Aorta (tissue), 5 donors: Measurements from ENCODE around the gene MAB21L3. TPM values are rescaled to one million over a fixed set of nuclear protein-coding genes. Genes with fewer than 3 reads are reported as not detected.
A peak's percentile ranks its signal among the peaks of the same experiment; 100 is the strongest.

Source experiments
- ATAC-seq: fragments of 200-7000 bp; cut with Tn5 transposase; one replicate; pipeline ENCODE4 v1.9.1; 2022; ENCODE audit warnings: moderate library complexity; ENCODE audit not compliant: low FRiP score
- DNase-seq, 2 donors: peaks; one replicate each; pipeline ENCODE4 v3.0.0-alpha.2; 2020
- H3K27ac ChIP-seq, 2 donors: one replicate each; pipeline ENCODE4 v1.5.1; 2013; ENCODE audit warnings: low read length in 2 of 2, mild to moderate bottlenecking in 2 of 2, moderate library complexity in 2 of 2, control low read depth in 1 of 2, inconsistent platforms in 1 of 2, low read depth in 1 of 2
- H3K27me3 ChIP-seq, 2 donors: one replicate each; pipeline ENCODE4 v1.6.1; 2013; ENCODE audit warnings: control low read depth in 1 of 2, low read length in 1 of 2, mild to moderate bottlenecking in 1 of 2, moderate library complexity in 1 of 2; ENCODE audit not compliant: insufficient read depth in 2 of 2, control insufficient read depth in 1 of 2
- H3K36me3 ChIP-seq, 2 donors: one replicate each; pipeline ENCODE4 v1.6.1; 2013; ENCODE audit warnings: control low read depth in 1 of 2, low read length in 1 of 2, mild to moderate bottlenecking in 1 of 2; ENCODE audit not compliant: insufficient read depth in 2 of 2, control insufficient read depth in 1 of 2
- H3K4me1 ChIP-seq, 2 donors: one replicate each; pipeline ENCODE4 v1.6.1; 2013; ENCODE audit warnings: low read length in 2 of 2, control low read depth in 1 of 2, mild to moderate bottlenecking in 1 of 2, moderate library complexity in 1 of 2; ENCODE audit not compliant: insufficient read depth in 2 of 2, control insufficient read depth in 1 of 2
- H3K4me3 ChIP-seq, 2 donors: one replicate each; pipeline ENCODE4 v1.5.1; 2013; ENCODE audit warnings: low read length in 2 of 2, control low read depth in 1 of 2, mild to moderate bottlenecking in 1 of 2
- H3K9me3 ChIP-seq: one replicate; pipeline ENCODE4 v1.6.1; 2013; ENCODE audit warnings: mild to moderate bottlenecking, low read length; ENCODE audit not compliant: control insufficient read depth
- WGBS, 2 donors: extraction: QIAGEN DNeasy Blood & Tissue Kit; methylation state at CpG; one replicate each; pipeline ENCODE4 v1.1.7; 2013; 5-methylcytosine and 5-hydroxymethylcytosine counted together
- intact Hi-C, 2 donors: fragments of 100-400 bp; cut with DNase I; formaldehyde crosslinking; loops; one replicate each; pipeline versions ENCODE4 v1.14.2 to v1.15.0; 2022
- polyA plus RNA-seq, 2 donors: library from polyadenylated mRNA; stranded (reverse); fragments of 200-250 nt; gene quantifications; one replicate each; pipeline ENCODE4 v1.2.3, GENCODE V29; 2013
- total RNA-seq, 2 donors: library from RNA; stranded (reverse); fragmentation: NEBNext Ultra II Directional; extraction: Animal tissue kit (Norgen Biotek cat#: 25700); gene quantifications; one replicate each; pipeline ENCODE4 v1.2.1, GENCODE V29; 2021
- donor health status: healthy with polysubstance abuse.
- donor health status: Bipolar disorder and iron deficiency.
- donor health status: DM: no; HTN: no; CAD: no.
- donor health status: DM: no; HTN: no; CAD: no.
- donor health status: DM: yes; HTN: yes; CAD: no.

MAB21L3 gene
- total and polyA plus RNA-seq, 4 donors, result 0.25 TPM; not detected in 3

- peak in 1 of 2 donors; percentile 50 for DNase-seq
These were observed 56.6 kb downstream of the MAB21L3 start for GRCh38 chr1:116167625-116168276.

GRCh38 chr1:116168277-116169032, 57.3 kb downstream of the MAB21L3 start:
- H3K4me1 ChIP-seq, result no peaks in the 10 kb centered on the region
- DNase-seq, result peak; percentile 93 to 96
- WGBS, 2 donors, result 7 to 8% methylated on average over 41 to 42 of the region's 42 CpGs

More at GRCh38 chr1:116167625-116168276, 56.6 kb downstream of the MAB21L3 start:
- 24 to 27% methylated on average over 33 to 35 of the region's 35 CpGs for WGBS, 2 donors
- Histone ChIP-seq H3K27ac (no peak overlapping the region), H3K9me3 (no peaks in the 10 kb centered on the region), H3K27me3 (no peaks in the 10 kb centered on the region), H3K4me3 (peak overlapping the region; percentile 50 to 60), H3K36me3 (no peaks in the 10 kb centered on the region), H3K4me1 (no peaks in the 10 kb centered on the region)
- ATAC-seq, result peak; percentile 33
- intact Hi-C loops, result loop anchor here in 1 of 2 donors (1.0 kb wide), 1 partner anchor 15 kb away; no protein-coding TSS in a partner anchor

GRCh38 chr1:116169898-116170297, 58.7 kb downstream of the MAB21L3 start:
- intact Hi-C loops, result no loop called here
- Histone ChIP-seq H3K4me3 (no peak overlapping the region), H3K27ac (no peak overlapping the region), H3K36me3 (no peaks in the 10 kb centered on the region), H3K27me3 (no peaks in the 10 kb centered on the region), H3K9me3 (no peaks in the 10 kb centered on the region), H3K4me1 (no peaks in the 10 kb centered on the region)
- DNase-seq (no peak), ATAC-seq (no peak)
- 87 to 89% methylated on average over 7 of the region's 7 CpGs for WGBS, 2 donors

More at GRCh38 chr1:116168277-116169032, 57.3 kb downstream of the MAB21L3 start:
- no peaks in the 10 kb centered on the region for H3K36me3 ChIP-seq
- intact Hi-C loops, result no loop called here
- no peak overlapping the region for H3K27ac ChIP-seq
- H3K9me3 ChIP-seq, result no peaks in the 10 kb centered on the region
- H3K27me3 ChIP-seq, result no peaks in the 10 kb centered on the region
- peak overlapping the region; percentile 50 to 60 for H3K4me3 ChIP-seq
- ATAC-seq, result peak; percentile 92

GRCh38 chr1:116170721-116171589, 59.8 kb downstream of the MAB21L3 start:
- Histone ChIP-seq H3K4me1 (no peaks in the 10 kb centered on the region), H3K27me3 (no peaks in the 10 kb centered on the region), H3K36me3 (no peaks in the 10 kb centered on the region), H3K27ac (no peak overlapping the region), H3K4me3 (no peak overlapping the region), H3K9me3 (no peaks in the 10 kb centered on the region)
- 91 to 93% methylated on average over 6 of the region's 6 CpGs for WGBS, 2 donors
- ATAC-seq (no peak), DNase-seq (no peak)
- intact Hi-C loops, result no loop called here

- Histone ChIP-seq H3K9me3 (no peaks in the 10 kb centered on the region), H3K36me3 (no peaks in the 10 kb centered on the region), H3K4me1 (no peaks in the 10 kb centered on the region), H3K4me3 (no peak overlapping the region), H3K27me3 (no peaks in the 10 kb centered on the region), H3K27ac (no peak overlapping the region)
- DNase-seq, result no peak
- no peak for ATAC-seq
- intact Hi-C loops, result no loop called here
- whole genome bisulfite sequencing, 2 donors, result 76 to 92% methylated on average over 1 of the region's 1 CpG
These were observed 61.5 kb downstream of the MAB21L3 start for GRCh38 chr1:116172666-116173065.

GRCh38 chr1:116175611-116176010, 64.4 kb downstream of the MAB21L3 start:
- H3K27ac ChIP-seq, result no peak overlapping the region
- H3K36me3 ChIP-seq, result no peaks in the 10 kb centered on the region
- no peaks in the 10 kb centered on the region for H3K4me1 ChIP-seq
- no peaks in the 10 kb centered on the region for H3K27me3 ChIP-seq
- 80% methylated on average over 3 of the region's 3 CpGs for WGBS, 2 donors
- H3K9me3 ChIP-seq, result no peaks in the 10 kb centered on the region
- intact Hi-C loops, result no loop called here
- ATAC-seq, result no peak
- H3K4me3 ChIP-seq, result no peak overlapping the region
- DNase-seq, result no peak

GRCh38 chr1:116176306-116176789, 65.1 kb downstream of the MAB21L3 start:
- Histone ChIP-seq H3K36me3 (no peaks in the 10 kb centered on the region), H3K27me3 (no peaks in the 10 kb centered on the region), H3K4me3 (no peak overlapping the region), H3K27ac (no peak overlapping the region), H3K9me3 (no peaks in the 10 kb centered on the region), H3K4me1 (no peaks in the 10 kb centered on the region)
- intact Hi-C loops, result no loop called here
- WGBS, 2 donors, result 85 to 89% methylated on average over 4 of the region's 4 CpGs
- ATAC-seq, result no peak
- no peak for DNase-seq

- WGBS, 2 donors, result 90 to 93% methylated on average over 3 of the region's 3 CpGs
- no peak for DNase-seq
- H3K4me1 ChIP-seq, result no peaks in the 10 kb centered on the region
- ATAC-seq, result no peak
- H3K36me3 ChIP-seq, result no peaks in the 10 kb centered on the region
- H3K27me3 ChIP-seq, result no peaks in the 10 kb centered on the region
- no peak overlapping the region for H3K27ac ChIP-seq
- no peaks in the 10 kb centered on the region for H3K9me3 ChIP-seq
- intact Hi-C loops, result no loop called here
- no peak overlapping the region for H3K4me3 ChIP-seq
These were observed 66.7 kb downstream of the MAB21L3 start for GRCh38 chr1:116177861-116178260.
